GM19438 (cell line): ENCODE data around the gene LRRK2.
"Not testable (repeated sequence)": the region's sequence is repeated elsewhere in the genome, so short reads cannot be mapped to it uniquely, and the experiment has no call there.

Source experiments
- ATAC-seq: cut with Tn5 transposase; IDR thresholded peaks from one replicate; pipeline ENCODE4 v1.9.1; 2021; ENCODE audit warnings: low read depth; ENCODE audit not compliant: unreplicated experiment

The LRRK2 gene

DNA sequence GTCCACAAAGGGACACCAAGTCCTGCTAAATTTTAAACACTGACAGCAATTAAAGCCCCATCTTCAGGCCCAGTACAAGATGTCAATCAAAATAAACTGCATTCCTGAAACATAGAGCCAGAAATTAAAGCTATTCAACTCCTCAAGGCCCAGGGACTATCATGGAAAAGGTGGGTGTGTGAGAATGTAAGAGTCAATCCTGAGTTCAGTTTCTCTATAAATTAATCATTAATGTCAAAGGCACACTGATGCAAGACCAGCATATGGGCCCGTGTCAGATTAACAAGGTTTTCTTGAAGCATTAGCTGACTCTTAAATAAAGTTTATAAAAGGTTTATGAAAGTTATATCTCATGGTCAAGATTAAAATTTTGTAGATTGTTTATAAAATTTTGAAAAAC, 13.6 kb upstream of the LRRK2 start:
- ATAC-seq: not testable (repeated sequence)

GRCh38 chr12:40212566-40212965, 12.2 kb upstream of the LRRK2 start:
- no peak for ATAC-seq

- ATAC-seq: no peak
Observed at GRCh38 chr12:40215982-40216381, 8.8 kb upstream of the LRRK2 start.

DNA sequence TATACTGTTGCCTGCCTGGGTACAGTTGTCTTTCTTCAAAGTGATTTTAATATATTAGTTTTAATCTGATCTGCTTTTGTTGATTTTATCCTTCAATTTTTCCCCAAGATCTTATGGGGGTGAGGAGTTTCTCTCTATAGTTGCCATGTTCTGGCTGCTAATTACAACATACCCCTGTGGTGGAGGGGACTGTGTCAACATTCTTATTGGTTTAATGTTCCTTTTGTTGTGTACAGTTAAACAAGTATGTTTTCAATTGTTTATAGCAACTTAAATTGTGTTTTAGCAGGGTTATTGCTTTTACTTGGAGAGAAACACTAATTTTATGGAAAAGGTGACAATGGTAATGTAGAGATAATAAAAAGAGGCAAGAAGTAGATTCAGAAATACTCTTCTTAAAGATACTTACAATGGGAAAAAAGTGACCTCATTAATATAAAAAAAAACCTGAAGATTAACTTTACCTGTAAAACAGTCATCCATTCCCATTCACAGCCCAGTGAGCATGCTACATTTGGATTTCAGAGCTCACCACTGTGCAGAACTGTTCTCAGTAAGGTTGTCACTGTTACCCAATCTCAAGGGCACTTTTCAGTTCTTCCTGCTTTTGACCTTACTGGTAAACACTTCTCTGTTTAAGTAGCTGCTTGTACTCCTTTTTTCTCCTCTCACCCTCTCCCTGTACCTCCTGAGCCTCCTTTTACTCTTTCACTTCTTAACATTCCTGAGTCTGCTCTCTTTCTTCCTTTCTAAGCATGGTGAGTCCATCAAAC, 8.1 kb upstream of the LRRK2 start:
- ATAC-seq: no peak

DNA sequence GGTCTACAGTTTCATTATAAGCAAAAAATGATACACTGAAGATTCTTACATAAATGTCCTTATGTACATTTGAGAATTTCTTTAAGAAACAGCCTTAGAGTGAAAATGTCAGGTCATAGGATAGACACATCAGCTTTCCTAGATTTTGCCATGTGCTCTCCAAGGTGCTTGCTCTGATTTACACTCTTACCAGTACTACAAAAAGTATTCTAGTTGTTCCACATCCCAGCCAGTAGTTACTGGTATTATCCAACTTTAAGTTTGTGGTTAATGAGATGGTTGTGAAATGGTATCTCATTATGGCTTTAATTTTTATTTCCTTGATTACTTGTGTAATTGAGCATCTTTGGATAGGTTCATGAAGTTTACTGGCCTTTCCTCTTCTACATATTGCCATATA, 5.0 kb upstream of the LRRK2 start:
- no peak for ATAC-seq

DNA sequence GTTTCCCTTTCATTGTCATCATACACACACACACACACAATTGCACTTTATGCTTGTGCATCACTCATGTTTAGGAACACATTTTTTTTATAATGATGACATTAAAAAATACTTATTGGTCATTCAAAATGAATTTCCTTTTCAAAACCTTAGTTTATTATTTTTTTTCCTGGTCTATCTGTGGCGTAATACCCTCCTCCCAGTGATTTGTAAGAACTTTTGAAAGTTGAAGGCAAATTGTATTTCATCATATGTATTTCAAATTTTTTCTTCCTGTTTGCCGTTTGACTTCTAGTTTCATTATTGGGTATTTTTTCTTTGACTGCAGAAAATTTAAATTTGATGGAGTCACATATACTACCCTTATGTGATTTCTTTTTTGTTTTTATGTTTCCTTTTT, 2.5 kb upstream of the LRRK2 start:
- no peak for ATAC-seq

DNA sequence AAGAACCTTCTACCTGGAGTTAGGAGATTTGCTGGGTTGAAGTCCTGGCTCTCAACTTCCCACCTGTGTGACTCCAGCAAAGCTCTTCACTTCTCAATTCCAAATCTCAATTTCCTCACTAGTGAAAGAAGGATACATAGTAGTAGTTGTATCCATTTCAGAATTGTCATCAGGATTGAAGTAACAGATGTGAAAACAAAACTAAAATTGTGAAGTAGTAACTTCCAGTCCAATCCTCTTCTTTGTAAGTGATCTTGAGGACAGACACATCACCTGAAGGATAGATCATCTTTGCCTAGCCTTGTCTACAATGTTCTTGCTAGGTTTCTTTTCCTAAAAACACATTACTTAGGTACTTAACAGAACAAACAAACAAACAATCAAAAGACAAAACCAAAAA, 1.2 kb upstream of the LRRK2 start:
- no peak for ATAC-seq

- no peak for ATAC-seq
Observed at GRCh38 chr12:40225337-40225983, 663 bp downstream of the LRRK2 start.

GRCh38 chr12:40225984-40226602, 1.3 kb downstream of the LRRK2 start:
- ATAC-seq: peak; percentile 50

- ATAC-seq: peak; percentile 21
Observed at GRCh38 chr12:40226705-40227104, 1.9 kb downstream of the LRRK2 start.

GRCh38 chr12:40227447-40227846, 2.6 kb downstream of the LRRK2 start:
- ATAC-seq: no peak

GRCh38 chr12:40228727-40229126, 3.9 kb downstream of the LRRK2 start:
- no peak for ATAC-seq

GRCh38 chr12:40229690-40230651, 5.2 kb downstream of the LRRK2 start:
- ATAC-seq: no peak

GRCh38 chr12:40232602-40233001, 7.8 kb downstream of the LRRK2 start:
- ATAC-seq: no peak

DNA sequence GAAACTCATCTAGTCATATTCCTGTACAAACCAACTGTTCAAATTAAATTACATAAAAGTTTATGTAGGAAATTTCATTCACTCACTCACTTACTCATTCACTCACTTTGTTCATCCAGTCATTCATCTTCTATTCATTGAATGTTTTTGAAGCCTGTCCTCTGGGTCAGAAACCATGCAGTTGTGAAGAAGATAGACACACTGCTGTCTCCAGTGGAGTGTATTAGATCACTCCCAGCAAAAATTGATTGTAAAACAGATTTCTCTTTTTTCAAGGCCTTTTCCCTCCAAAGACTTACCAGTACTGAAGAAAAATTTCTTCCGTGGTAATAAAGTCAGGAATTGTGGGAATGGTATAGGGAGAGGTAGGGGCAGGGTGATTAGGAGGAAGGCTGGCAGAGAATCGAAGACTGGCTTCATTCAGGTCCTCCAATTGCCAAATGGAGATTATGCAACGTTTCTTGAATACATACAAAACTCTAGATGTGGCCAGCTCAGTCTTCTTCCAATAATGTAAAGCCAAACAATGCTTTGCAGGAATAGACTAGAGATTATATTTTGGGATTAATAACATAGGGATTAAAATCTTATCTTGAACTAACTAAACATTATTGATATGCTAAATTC, 9.1 kb downstream of the LRRK2 start:
- no peak for ATAC-seq

- ATAC-seq: no peak
Observed at GRCh38 chr12:40236357-40236850, 11.6 kb downstream of the LRRK2 start.

DNA sequence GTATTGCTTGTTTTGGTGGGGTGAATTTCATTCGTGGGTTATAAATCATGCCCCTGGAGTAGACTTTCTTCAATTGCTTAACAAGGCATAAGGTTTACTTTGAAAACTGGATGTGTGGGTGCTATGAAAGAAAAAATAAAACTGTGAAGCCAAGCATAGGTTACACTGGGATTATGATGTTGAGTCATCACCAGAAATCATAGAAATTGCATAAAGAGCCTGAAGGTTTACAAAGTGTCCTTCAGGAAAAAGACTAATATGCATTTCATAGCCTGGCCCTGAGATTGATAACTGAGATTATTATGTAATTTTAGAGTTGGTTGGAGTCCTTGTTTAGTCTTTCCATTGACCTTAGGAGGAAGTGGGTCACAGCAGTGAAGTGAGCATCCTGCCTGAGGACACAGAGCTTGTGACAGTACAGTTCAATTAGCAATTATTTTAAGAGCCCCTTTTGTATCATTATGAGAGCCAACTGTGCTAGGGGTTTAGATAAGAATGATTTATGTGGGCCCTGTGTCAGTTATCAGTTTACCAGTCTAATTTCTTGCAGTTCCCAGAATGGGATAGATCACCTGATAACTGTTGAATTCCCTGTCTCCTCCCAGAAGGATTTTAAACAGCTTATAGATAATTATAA, 13.6 kb downstream of the LRRK2 start:
- no peak for ATAC-seq

GRCh38 chr12:40238979-40239378, 14.2 kb downstream of the LRRK2 start:
- ATAC-seq: no peak

DNA sequence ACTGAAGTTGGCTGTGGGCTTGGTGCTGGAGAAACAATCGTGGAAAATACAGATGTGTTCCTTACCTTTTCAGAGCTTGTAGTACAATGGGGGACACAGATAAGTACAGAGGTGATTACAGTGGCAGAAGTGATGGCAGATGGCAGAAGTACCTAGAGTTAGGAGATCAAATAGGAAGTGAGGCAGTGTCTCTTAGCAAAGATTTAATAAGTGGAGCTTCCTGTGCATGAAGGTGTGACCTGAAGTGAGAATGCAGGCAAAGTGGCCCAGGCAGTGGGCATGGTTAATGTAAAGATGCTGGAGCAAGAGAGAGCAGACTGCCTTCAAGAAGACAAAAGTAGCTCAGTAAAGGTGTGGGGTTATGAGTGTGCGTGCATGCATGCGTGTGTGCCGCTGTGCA, 16.0 kb downstream of the LRRK2 start:
- no peak for ATAC-seq

DNA sequence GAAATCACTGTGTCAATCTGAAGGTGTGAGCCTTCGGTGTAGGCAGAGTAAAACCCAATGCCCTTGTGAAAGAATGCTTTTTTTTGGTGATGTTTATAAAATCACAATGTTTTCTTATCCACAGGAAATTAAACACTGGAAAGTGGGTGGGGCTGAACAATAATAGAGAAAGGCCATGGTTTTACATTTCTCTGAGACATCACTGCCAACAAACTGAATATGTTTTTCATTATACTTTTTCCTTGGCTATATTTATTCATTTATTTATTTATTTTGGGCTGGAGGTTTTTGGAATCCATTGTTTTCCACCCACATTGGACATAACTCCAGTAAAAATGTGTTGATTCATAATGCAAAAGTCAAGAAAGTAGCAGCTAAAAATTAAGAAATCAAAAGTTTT, 16.9 kb downstream of the LRRK2 start:
- no peak for ATAC-seq
